Measurements from ENCODE around the gene SAMD1.

The SAMD1 gene

DNA sequence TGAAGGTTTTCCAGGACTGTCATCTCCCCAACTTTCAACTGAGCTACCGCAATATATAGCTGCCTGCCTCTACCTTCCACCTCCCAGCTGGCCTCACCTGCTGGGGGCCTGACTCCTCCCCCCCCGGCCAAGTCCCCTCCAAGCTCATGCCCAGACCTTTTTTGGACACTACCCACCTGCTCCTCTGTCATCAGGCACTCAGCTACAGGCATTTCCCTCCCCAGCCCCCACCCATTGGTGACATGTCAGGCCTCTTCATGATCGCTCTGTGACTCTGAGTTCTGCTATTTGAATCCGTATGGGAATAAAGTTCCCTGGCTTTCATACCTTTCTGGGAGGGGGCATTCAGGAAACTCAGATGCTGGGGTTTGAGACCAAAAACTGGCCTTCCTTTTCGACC is 25.2 kb upstream of the SAMD1 start:
- no peak overlapping the region for H3K9ac ChIP-seq (ENCODE audit: low read length)
- H2AFZ ChIP-seq (ENCODE audit: low read depth, low read length): no peak overlapping the region
- no peak overlapping the region for H3K4me2 ChIP-seq (ENCODE audit: low read length)
- H3K4me3 ChIP-seq (ENCODE audit: low read length): no peak overlapping the region
- no peaks in the 10 kb centered on the region for H3K27me3 ChIP-seq (ENCODE audit: low read depth, low read length)
- no peaks in the 10 kb centered on the region for H3K9me3 ChIP-seq (ENCODE audit: insufficient read depth, low read length)
- no peaks in the 10 kb centered on the region for H4K20me1 ChIP-seq (ENCODE audit: insufficient read depth, low read length)
- H3K79me2 ChIP-seq (ENCODE audit: low read length): peaks cover 10% of the 10 kb centered on the region
- H3K27ac ChIP-seq (ENCODE audit: low read length): no peak overlapping the region
- H3K36me3 ChIP-seq (replicated peaks; ENCODE audit: low read depth, low read length): peaks cover 2% of the 10 kb centered on the region
- no peak for TF ChIP-seq EZH2phosphoT487 (IDR thresholded peaks at IDR 0.05; ENCODE audit: low read depth)
- TF ChIP-seq, protein P1, sequence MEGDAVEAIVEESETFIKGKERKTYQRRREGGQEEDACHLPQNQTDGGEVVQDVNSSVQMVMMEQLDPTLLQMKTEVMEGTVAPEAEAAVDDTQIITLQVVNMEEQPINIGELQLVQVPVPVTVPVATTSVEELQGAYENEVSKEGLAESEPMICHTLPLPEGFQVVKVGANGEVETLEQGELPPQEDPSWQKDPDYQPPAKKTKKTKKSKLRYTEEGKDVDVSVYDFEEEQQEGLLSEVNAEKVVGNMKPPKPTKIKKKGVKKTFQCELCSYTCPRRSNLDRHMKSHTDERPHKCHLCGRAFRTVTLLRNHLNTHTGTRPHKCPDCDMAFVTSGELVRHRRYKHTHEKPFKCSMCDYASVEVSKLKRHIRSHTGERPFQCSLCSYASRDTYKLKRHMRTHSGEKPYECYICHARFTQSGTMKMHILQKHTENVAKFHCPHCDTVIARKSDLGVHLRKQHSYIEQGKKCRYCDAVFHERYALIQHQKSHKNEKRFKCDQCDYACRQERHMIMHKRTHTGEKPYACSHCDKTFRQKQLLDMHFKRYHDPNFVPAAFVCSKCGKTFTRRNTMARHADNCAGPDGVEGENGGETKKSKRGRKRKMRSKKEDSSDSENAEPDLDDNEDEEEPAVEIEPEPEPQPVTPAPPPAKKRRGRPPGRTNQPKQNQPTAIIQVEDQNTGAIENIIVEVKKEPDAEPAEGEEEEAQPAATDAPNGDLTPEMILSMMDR (IDR thresholded peaks at IDR 0.05; ENCODE audit: low read depth, low read length): no peak
- peaks cover 34% of the 10 kb centered on the region for H3K4me1 ChIP-seq (ENCODE audit: low read length)

DNA sequence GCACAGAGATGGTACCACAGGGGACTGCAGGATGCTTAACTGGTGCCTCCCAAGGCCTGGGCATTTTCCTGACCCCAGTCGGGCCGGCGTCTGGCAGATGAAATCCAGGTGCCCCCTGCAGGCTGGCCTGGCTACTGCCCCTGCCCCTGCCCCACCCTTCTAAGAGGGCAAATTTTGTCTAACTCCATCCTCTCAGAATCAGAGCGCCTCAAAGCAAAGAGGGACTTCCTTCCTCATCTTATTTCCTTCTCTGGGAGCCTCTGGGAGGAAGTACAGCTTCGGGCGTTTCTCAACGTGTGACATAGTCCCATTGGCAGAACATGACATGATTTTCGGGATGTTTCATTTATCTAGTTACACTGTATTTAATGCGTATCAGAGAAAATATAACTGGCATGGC is 24.3 kb upstream of the SAMD1 start:
- Histone ChIP-seq H2AFZ (ENCODE audit: low read depth, low read length) (0 out of 2 replicates have a peak overlapping the region, but pooled peaks have one; percentile 16), H3K9me3 (ENCODE audit: insufficient read depth, low read length) (no peaks in the 10 kb centered on the region), H3K36me3 (replicated peaks; ENCODE audit: low read depth, low read length) (peaks cover under 1% of the 10 kb centered on the region), H3K27me3 (ENCODE audit: low read depth, low read length) (no peaks in the 10 kb centered on the region), H3K4me2 (ENCODE audit: low read length) (peak overlapping the region; percentile 87), H3K4me1 (ENCODE audit: low read length) (peaks cover 34% of the 10 kb centered on the region), H3K27ac (ENCODE audit: low read length) (no peak overlapping the region), H4K20me1 (ENCODE audit: insufficient read depth, low read length) (no peaks in the 10 kb centered on the region), H3K9ac (ENCODE audit: low read length) (peak overlapping the region; percentile 78; the same call in 1 of the 2 replicates), H3K4me3 (ENCODE audit: low read length) (peak overlapping the region; percentile 88), H3K79me2 (ENCODE audit: low read length) (peaks cover 10% of the 10 kb centered on the region)
- TF ChIP-seq, protein P1 (IDR thresholded peaks at IDR 0.05; ENCODE audit: low read depth, low read length): peak; percentile 72
- no peak for TF ChIP-seq EZH2phosphoT487 (IDR thresholded peaks at IDR 0.05; ENCODE audit: low read depth)

DNA sequence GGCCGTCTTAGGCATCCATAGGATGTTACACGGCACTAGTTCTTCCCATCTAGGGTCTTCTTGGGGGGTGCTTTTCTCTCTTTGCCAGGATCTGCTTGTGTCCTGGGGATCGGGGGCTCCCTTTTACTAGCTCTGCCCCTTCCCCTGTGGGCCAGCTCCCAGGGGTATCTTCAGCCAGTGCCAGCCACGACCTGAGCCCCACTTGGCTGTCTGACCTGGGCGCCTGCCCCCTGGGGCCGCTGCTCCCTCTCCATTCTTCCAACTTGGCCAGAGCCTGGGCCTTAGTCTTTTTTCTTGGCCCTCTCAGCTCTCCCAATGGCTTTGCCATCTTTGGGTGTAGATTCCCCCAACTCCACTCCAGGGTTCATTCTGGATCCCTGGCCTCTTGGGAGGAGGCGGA is 23.9 kb upstream of the SAMD1 start:
- H3K9me3 ChIP-seq (ENCODE audit: insufficient read depth, low read length): no peaks in the 10 kb centered on the region
- peak overlapping the region; percentile 88 for H3K4me3 ChIP-seq (ENCODE audit: low read length)
- H3K27ac ChIP-seq (ENCODE audit: low read length): no peak overlapping the region; the same call in 1 of the 2 replicates
- H3K4me1 ChIP-seq (ENCODE audit: low read length): peaks cover 34% of the 10 kb centered on the region
- H2AFZ ChIP-seq (ENCODE audit: low read depth, low read length): peak overlapping the region; percentile 16; the same call in 1 of the 2 replicates
- H3K36me3 ChIP-seq (replicated peaks; ENCODE audit: low read depth, low read length): no peaks in the 10 kb centered on the region
- H3K79me2 ChIP-seq (ENCODE audit: low read length): peaks cover 10% of the 10 kb centered on the region
- H3K27me3 ChIP-seq (ENCODE audit: low read depth, low read length): no peaks in the 10 kb centered on the region
- H3K9ac ChIP-seq (ENCODE audit: low read length): peak overlapping the region; percentile 78
- H3K4me2 ChIP-seq (ENCODE audit: low read length): peak overlapping the region; percentile 87
- H4K20me1 ChIP-seq (ENCODE audit: insufficient read depth, low read length): no peaks in the 10 kb centered on the region
- no peak for TF ChIP-seq EZH2phosphoT487 (IDR thresholded peaks at IDR 0.05; ENCODE audit: low read depth)
- TF ChIP-seq, protein P1 (IDR thresholded peaks at IDR 0.05; ENCODE audit: low read depth, low read length): no peak

DNA sequence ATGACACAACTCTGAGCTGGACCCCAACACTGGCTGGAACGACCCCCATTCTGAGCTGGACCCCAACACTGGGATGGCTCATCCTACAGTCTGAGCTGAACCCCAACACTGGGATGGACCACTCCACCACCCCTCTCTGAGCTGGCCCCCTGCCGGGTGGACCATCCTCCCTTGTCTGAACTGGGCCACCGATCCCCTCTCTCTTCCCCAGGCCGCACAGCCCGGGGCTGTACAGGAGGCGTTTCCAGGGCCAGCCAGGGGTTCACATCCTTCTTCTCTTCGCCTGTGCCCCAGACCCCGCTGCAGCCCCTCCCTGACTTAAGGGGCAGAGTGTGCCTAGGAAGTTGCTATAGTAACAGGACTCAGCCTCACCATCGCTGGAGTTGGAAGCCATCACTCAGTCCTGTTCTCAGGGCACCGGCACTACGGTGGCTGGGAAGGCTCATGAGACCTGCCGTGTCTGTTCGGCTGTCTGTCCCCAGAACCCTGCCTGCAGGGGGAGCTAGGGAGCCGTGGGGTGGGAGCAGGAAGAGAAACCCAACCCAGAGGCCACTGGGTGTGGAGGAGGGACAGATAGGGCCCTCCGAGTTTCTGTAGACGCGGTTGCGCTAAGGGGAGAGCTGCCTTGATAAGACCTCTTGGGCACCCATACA is 23.3 kb upstream of the SAMD1 start:
- peak overlapping the region; percentile 16; the same call in 1 of the 2 replicates for H2AFZ ChIP-seq (ENCODE audit: low read depth, low read length)
- H3K79me2 ChIP-seq (ENCODE audit: low read length): peaks cover 10% of the 10 kb centered on the region
- H3K9ac ChIP-seq (ENCODE audit: low read length): peak overlapping the region; percentile 78
- H3K4me1 ChIP-seq (ENCODE audit: low read length): peaks cover 34% of the 10 kb centered on the region
- no peaks in the 10 kb centered on the region for H4K20me1 ChIP-seq (ENCODE audit: insufficient read depth, low read length)
- no peak for TF ChIP-seq EZH2phosphoT487 (IDR thresholded peaks at IDR 0.05; ENCODE audit: low read depth)
- TF ChIP-seq, protein P1 (IDR thresholded peaks at IDR 0.05; ENCODE audit: low read depth, low read length): peak; percentile 79
- H3K9me3 ChIP-seq (ENCODE audit: insufficient read depth, low read length): no peaks in the 10 kb centered on the region
- H3K27ac ChIP-seq (ENCODE audit: low read length): no peak overlapping the region
- H3K4me2 ChIP-seq (ENCODE audit: low read length): peak overlapping the region; percentile 87
- no peaks in the 10 kb centered on the region for H3K27me3 ChIP-seq (ENCODE audit: low read depth, low read length)
- no peaks in the 10 kb centered on the region for H3K36me3 ChIP-seq (replicated peaks; ENCODE audit: low read depth, low read length)
- H3K4me3 ChIP-seq (ENCODE audit: low read length): peak overlapping the region; percentile 88
